NCI-H128 (cell line): ENCODE data around the gene YPEL3.
"Not testable (repeated sequence)": the region's sequence is repeated elsewhere in the genome, so short reads cannot be mapped to it uniquely, and the experiment has no call there.

Source experiments
- DNase-seq: peaks from one replicate; lab custom pipeline; 2025; ENCODE audit not compliant: unreplicated experiment; lab: John Stamatoyannopoulos, UW

The YPEL3 gene

GRCh38 chr16:30096105-30096861 lies at the start of gene YPEL3:
Gene YPEL3 (minus strand): TSS chr16:30096213. CDS start chr16:30095482, 731 bp downstream.
- peak; percentile 41 for DNase-seq

GRCh38 chr16:30145657-30146056 lies 49.6 kb upstream of the YPEL3 start:
- no peak for DNase-seq

- no peak for DNase-seq
Observed at GRCh38 chr16:30144917-30145316, 48.9 kb upstream of the YPEL3 start.

- no peak for DNase-seq
Observed at GRCh38 chr16:30144017-30144416, 48.0 kb upstream of the YPEL3 start.

GRCh38 chr16:30143347-30143702 lies 47.3 kb upstream of the YPEL3 start:
- no peak for DNase-seq

GRCh38 chr16:30142672-30143346 lies 46.8 kb upstream of the YPEL3 start:
- no peak for DNase-seq

GRCh38 chr16:30141750-30142149 lies 45.7 kb upstream of the YPEL3 start:
- DNase-seq = no peak

GRCh38 chr16:30139583-30140481 lies 43.8 kb upstream of the YPEL3 start:
- DNase-seq = no peak

GRCh38 chr16:30137897-30138296 lies 41.9 kb upstream of the YPEL3 start:
- DNase-seq = no peak

GRCh38 chr16:30136971-30137605 lies 41.1 kb upstream of the YPEL3 start:
- DNase-seq = no peak

GRCh38 chr16:30132591-30132990 lies 36.6 kb upstream of the YPEL3 start:
- DNase-seq = no peak

- DNase-seq = peak; percentile 39
Observed at GRCh38 chr16:30131869-30132475, 36.0 kb upstream of the YPEL3 start.

GRCh38 chr16:30127993-30128392 lies 32.0 kb upstream of the YPEL3 start:
- DNase-seq = no peak

GRCh38 chr16:30125690-30126089 lies 29.7 kb upstream of the YPEL3 start:
- not testable (repeated sequence) for DNase-seq

GRCh38 chr16:30124985-30125379 lies 29.0 kb upstream of the YPEL3 start:
- no peak for DNase-seq

- DNase-seq = no peak
Observed at GRCh38 chr16:30122604-30123160, 26.7 kb upstream of the YPEL3 start.

- DNase-seq = no peak
Observed at GRCh38 chr16:30121741-30122571, 25.9 kb upstream of the YPEL3 start.

- no peak for DNase-seq
Observed at GRCh38 chr16:30120340-30121105, 24.5 kb upstream of the YPEL3 start.

- DNase-seq = no peak
Observed at GRCh38 chr16:30119428-30119827, 23.4 kb upstream of the YPEL3 start.
